Activated T-helper 2 cell treated with anti-CD3 and anti-CD28 coated beads, Interferon-gamma antibody, Interleukin-2, Interleukin-4, amounts not matched to agents 10 μg/mL and 5 μg/mL and 100 μg/mL, durations not matched to agents 14 hours and 24 hours and 36 hours (primary cell): ENCODE data around the gene ST7L. TPM values are rescaled to one million over a fixed set of nuclear protein-coding genes. Genes with fewer than 3 reads are reported as not detected.

Source experiments
- DNase-seq: peaks from one replicate; pipeline ENCODE4 v3.0.0; 2021; ENCODE audit warnings: low spot score
- H3K27ac Mint-ChIP-seq: one replicate; pipeline ENCODE4 v1.8.0; 2021; ENCODE audit warnings: mixed read lengths
- H3K27me3 Mint-ChIP-seq: one replicate; pipeline ENCODE4 v1.8.0; 2021; ENCODE audit warnings: low read depth, mixed read lengths
- H3K36me3 Mint-ChIP-seq: one replicate; pipeline ENCODE4 v1.8.0; 2021; ENCODE audit warnings: low read depth, mixed read lengths
- H3K4me1 Mint-ChIP-seq: one replicate; pipeline ENCODE4 v1.8.0; 2021; ENCODE audit warnings: low read depth, mixed read lengths
- H3K4me3 Mint-ChIP-seq: one replicate; pipeline ENCODE4 v1.8.0; 2021; ENCODE audit warnings: low read depth, mild to moderate bottlenecking, moderate library complexity, mixed read lengths
- H3K9me3 Mint-ChIP-seq: one replicate; pipeline ENCODE4 v1.8.0; 2021; ENCODE audit warnings: mixed read lengths
- intact Hi-C: fragments of 100-400 bp; cut with micrococcal nuclease; formaldehyde crosslinking; loops from one replicate; pipeline ENCODE4 v1.15.1; 2023
- total RNA-seq: library from RNA; stranded (reverse); gene quantifications from 2 replicates; pipeline ENCODE4 v1.2.3, GENCODE V29; 2022

The ST7L gene
- total RNA-seq, 1 donor from 2014 or later, result 15.4 TPM

GRCh38 chr1:112516141-112516540 is 102.8 kb downstream of the ST7L start:
- no peak for DNase-seq
- no peak overlapping the region for H3K4me3 Mint-ChIP-seq
- peaks cover 10% of the 10 kb centered on the region for H3K27me3 Mint-ChIP-seq
- H3K9me3 Mint-ChIP-seq, result no peaks in the 10 kb centered on the region
- no peak overlapping the region for H3K27ac Mint-ChIP-seq
- intact Hi-C loops, result no loop called here
- H3K36me3 Mint-ChIP-seq, result no peaks in the 10 kb centered on the region
- no peaks in the 10 kb centered on the region for H3K4me1 Mint-ChIP-seq

GRCh38 chr1:112515311-112516009 is 103.5 kb downstream of the ST7L start:
- H3K36me3 Mint-ChIP-seq, result no peaks in the 10 kb centered on the region
- no peak overlapping the region for H3K4me3 Mint-ChIP-seq
- H3K9me3 Mint-ChIP-seq, result no peaks in the 10 kb centered on the region
- peaks cover 15% of the 10 kb centered on the region for H3K27me3 Mint-ChIP-seq
- intact Hi-C loops, result no loop called here
- H3K27ac Mint-ChIP-seq, result no peak overlapping the region
- no peak for DNase-seq
- no peaks in the 10 kb centered on the region for H3K4me1 Mint-ChIP-seq

DNA sequence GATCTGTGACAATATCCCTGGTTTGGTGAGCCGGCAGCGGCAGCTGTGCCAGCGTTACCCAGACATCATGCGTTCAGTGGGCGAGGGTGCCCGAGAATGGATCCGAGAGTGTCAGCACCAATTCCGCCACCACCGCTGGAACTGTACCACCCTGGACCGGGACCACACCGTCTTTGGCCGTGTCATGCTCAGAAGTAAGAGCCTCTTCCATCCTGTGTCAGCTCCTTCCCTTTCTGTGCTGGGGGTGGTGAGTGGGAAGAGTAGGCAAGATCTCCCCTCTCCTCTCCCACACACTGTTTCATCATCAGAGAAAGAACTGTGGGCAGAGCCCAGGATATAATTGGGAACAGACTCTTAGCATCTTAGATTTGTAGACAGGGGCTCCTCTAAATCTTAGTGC is 104.0 kb downstream of the ST7L start:
- no peaks in the 10 kb centered on the region for H3K36me3 Mint-ChIP-seq
- intact Hi-C loops, result no loop called here
- no peak overlapping the region for H3K27ac Mint-ChIP-seq
- DNase-seq, result no peak
- H3K4me3 Mint-ChIP-seq, result no peak overlapping the region
- no peaks in the 10 kb centered on the region for H3K9me3 Mint-ChIP-seq
- peaks cover 21% of the 10 kb centered on the region for H3K27me3 Mint-ChIP-seq
- H3K4me1 Mint-ChIP-seq, result no peaks in the 10 kb centered on the region

- intact Hi-C loops, result no loop called here
- H3K27ac Mint-ChIP-seq, result no peak overlapping the region
- no peaks in the 10 kb centered on the region for H3K4me1 Mint-ChIP-seq
- no peaks in the 10 kb centered on the region for H3K36me3 Mint-ChIP-seq
- no peaks in the 10 kb centered on the region for H3K9me3 Mint-ChIP-seq
- no peak overlapping the region for H3K4me3 Mint-ChIP-seq
- H3K27me3 Mint-ChIP-seq, result peaks cover 29% of the 10 kb centered on the region
- no peak for DNase-seq
These were observed 105.7 kb downstream of the ST7L start for GRCh38 chr1:112513112-112513870.

DNA sequence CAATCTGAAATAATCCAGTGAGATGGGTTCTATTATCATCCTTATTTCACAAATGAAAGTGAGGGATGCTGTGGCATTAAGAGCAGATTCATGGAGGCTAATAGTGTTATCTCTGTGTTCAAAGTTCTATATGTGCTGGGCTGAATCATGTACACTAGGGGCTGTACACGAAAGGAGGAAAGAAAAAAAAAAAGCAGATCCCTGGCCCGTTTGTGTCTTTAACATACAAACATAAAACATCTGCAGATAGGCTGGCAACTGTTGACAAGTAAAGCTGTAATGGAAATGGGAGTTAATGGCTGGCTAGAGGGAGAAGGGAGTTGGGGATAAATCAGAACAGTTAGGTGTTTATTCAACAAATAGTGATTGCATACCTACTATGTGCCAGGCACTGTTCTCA is 107.0 kb downstream of the ST7L start:
- H3K9me3 Mint-ChIP-seq, result no peaks in the 10 kb centered on the region
- H3K36me3 Mint-ChIP-seq, result no peaks in the 10 kb centered on the region
- H3K27ac Mint-ChIP-seq, result no peak overlapping the region
- H3K4me3 Mint-ChIP-seq, result no peak overlapping the region
- peaks cover 38% of the 10 kb centered on the region for H3K27me3 Mint-ChIP-seq
- intact Hi-C loops, result no loop called here
- H3K4me1 Mint-ChIP-seq, result peaks cover 2% of the 10 kb centered on the region
- DNase-seq, result no peak

DNA sequence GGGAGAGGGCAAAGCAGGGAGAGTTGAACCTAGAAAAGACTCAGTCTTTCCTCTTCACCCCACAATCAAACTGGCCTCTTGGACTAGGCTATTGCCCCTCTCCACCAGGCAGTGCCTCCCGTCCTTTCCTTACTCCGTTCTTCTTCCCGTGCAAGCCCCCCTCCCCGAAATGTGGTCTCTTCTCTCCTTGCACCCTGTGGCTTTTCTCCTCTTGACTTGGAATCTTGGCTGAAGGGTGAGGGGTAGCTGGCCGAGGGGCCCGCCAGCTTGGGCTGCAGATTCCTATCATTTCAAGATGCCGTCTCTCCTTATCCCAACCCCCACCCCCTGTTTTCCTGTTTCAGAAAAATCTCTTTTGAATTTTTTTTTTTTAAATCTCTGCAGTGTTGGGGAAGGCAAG is 108.6 kb downstream of the ST7L start:
- intact Hi-C loops, result no loop called here
- H3K27ac Mint-ChIP-seq, result no peak overlapping the region
- peak overlapping the region; percentile 69 for H3K4me3 Mint-ChIP-seq
- no peaks in the 10 kb centered on the region for H3K36me3 Mint-ChIP-seq
- no peaks in the 10 kb centered on the region for H3K9me3 Mint-ChIP-seq
- no peak for DNase-seq
- peaks cover 2% of the 10 kb centered on the region for H3K4me1 Mint-ChIP-seq
- H3K27me3 Mint-ChIP-seq, result peaks cover 46% of the 10 kb centered on the region

GRCh38 chr1:112509660-112510178 is 109.2 kb downstream of the ST7L start:
- H3K27ac Mint-ChIP-seq, result no peak overlapping the region
- no peaks in the 10 kb centered on the region for H3K36me3 Mint-ChIP-seq
- H3K27me3 Mint-ChIP-seq, result peaks cover 50% of the 10 kb centered on the region
- no peak for DNase-seq
- intact Hi-C loops, result loop anchor here (2.0 to 5.0 kb wide), 3 partner anchors 108 to 195 kb away; partner anchors contain the start of genes CAPZA1, CTTNBP2NL and ST7L
- peak overlapping the region; percentile 69 for H3K4me3 Mint-ChIP-seq
- H3K4me1 Mint-ChIP-seq, result peaks cover 2% of the 10 kb centered on the region
- H3K9me3 Mint-ChIP-seq, result no peaks in the 10 kb centered on the region

- Mint-ChIP-seq H3K36me3 (no peaks in the 10 kb centered on the region), H3K4me3 (no peak overlapping the region), H3K27ac (no peak overlapping the region), H3K4me1 (peaks cover 2% of the 10 kb centered on the region), H3K27me3 (peaks cover 56% of the 10 kb centered on the region), H3K9me3 (no peaks in the 10 kb centered on the region)
- no peak for DNase-seq
- intact Hi-C loops, result loop anchor here (2.0 to 5.0 kb wide), 3 partner anchors 108 to 196 kb away; partner anchors contain the start of genes CAPZA1, CTTNBP2NL and ST7L
These were observed 109.8 kb downstream of the ST7L start for GRCh38 chr1:112509005-112509659.

DNA sequence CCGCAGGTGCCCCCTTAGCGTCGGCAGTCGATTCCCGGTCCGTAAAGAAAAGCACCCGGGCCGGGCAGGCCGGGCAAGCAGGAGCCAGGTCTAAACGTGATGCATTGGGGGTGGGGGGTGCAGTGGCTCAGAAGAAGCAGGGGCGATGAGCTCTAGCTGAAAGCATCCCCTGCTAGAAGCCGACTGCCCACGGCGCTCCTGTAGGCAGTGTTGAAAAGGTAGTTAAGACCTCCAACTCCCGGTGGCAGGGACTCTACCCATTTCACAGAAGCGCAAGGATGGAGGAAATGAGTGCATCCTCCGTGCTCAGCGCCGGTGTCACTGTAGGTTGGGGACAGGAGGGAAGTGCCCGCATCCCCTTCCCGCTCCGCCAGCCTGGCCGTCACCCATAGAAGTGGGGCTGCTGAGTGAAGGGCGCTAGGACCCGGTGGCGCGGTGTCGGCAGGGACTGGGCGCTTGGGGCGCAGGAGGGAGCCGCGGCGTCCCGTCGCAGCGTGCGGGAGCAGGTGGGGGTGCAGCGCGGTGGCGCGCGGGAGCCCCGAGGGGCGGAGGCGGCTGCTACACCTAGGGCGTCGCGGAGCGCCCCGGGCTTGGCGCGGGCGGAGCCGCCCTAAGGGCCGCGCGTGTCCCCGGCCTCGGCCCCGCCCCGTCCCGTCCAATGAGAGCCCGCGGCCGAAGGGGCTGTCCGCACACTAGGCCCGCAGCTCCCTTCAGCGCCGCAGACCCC is 110.5 kb downstream of the ST7L start, which contains the start of gene WNT2B:
TSS of gene WNT2B (plus strand) at position 688 of the 727 bp plus-strand sequence. CDS start 298 bp downstream, outside the sequence.
- intact Hi-C loops, result loop anchor here (2.0 to 5.0 kb wide), 3 partner anchors 109 to 196 kb away; partner anchors contain the start of genes CAPZA1, CTTNBP2NL and ST7L
- DNase-seq, result peak; percentile 33
- Mint-ChIP-seq H3K4me3 (peak within 1 kb of the TSS; percentile 69), H3K9me3 (no peaks in the 10 kb centered on the region), H3K27ac (no peak within 1 kb of the TSS), H3K27me3 (peaks cover 55% of the 10 kb centered on the region), H3K36me3 (no peaks in the 10 kb centered on the region), H3K4me1 (peaks cover 2% of the 10 kb centered on the region)

GRCh38 chr1:112507921-112508277 is 111.0 kb downstream of the ST7L start:
- Mint-ChIP-seq H3K4me1 (peaks cover 2% of the 10 kb centered on the region), H3K4me3 (peak overlapping the region; percentile 69), H3K27me3 (peaks cover 60% of the 10 kb centered on the region), H3K9me3 (no peaks in the 10 kb centered on the region), H3K36me3 (no peaks in the 10 kb centered on the region), H3K27ac (no peak overlapping the region)
- intact Hi-C loops, result loop anchor here (2.0 to 5.0 kb wide), 3 partner anchors 109 to 197 kb away; partner anchors contain the start of genes CAPZA1, CTTNBP2NL and ST7L
- no peak for DNase-seq

DNA sequence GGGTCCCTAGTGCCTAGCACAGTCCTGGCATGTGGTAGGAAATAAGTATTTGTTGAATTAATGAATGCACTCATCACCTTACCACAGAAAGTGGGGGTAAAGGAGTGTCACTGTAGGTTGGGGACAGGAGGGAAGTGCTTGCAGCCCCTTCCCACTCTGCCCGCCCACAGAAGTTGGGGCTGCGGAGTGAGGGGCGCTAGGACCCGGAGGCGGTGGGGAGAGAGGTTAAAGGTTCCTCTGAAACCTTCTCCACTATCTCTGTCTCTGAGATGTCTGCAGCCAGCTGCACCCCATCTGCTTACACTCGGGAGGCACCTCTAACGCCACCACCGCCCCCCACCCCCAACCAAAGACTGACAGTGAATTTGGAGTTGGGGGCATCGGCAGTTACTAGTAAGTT is 111.6 kb downstream of the ST7L start:
- Mint-ChIP-seq H3K4me1 (peaks cover 7% of the 10 kb centered on the region), H3K4me3 (peak overlapping the region; percentile 69), H3K27ac (no peak overlapping the region), H3K27me3 (peaks cover 66% of the 10 kb centered on the region), H3K36me3 (no peaks in the 10 kb centered on the region), H3K9me3 (no peaks in the 10 kb centered on the region)
- intact Hi-C loops, result loop anchor here (5.0 kb wide), 2 partner anchors 110 kb away; partner anchors contain the start of genes CAPZA1, CTTNBP2NL and ST7L
- no peak for DNase-seq

DNA sequence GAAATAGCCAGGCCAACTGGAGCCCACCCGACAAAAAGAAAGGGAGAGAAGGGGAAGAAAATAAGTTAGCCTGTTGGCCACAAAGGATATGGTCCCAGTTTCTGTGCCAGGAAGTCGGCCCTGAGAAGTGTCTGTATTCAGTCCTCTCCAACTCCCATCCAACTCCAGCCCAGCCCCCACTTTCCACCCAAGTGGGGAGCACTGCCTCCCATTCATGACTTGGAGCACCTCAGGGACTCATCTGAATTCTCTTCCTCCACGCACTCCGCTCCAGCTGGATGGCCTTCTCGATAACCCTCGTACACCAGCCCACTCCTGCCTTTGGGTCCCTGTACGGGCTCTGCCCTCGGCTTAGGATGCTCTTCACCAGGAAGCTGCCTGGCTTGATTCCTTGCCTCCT is 112.2 kb downstream of the ST7L start:
- H3K27me3 Mint-ChIP-seq, result peaks cover 66% of the 10 kb centered on the region
- no peak for DNase-seq
- H3K27ac Mint-ChIP-seq, result no peak overlapping the region
- H3K4me3 Mint-ChIP-seq, result no peak overlapping the region
- intact Hi-C loops, result loop anchor here (5.0 kb wide), 2 partner anchors 109 to 111 kb away; partner anchors contain the start of genes CAPZA1, CTTNBP2NL and ST7L
- H3K36me3 Mint-ChIP-seq, result no peaks in the 10 kb centered on the region
- peaks cover 8% of the 10 kb centered on the region for H3K4me1 Mint-ChIP-seq
- no peaks in the 10 kb centered on the region for H3K9me3 Mint-ChIP-seq
